ENCODE measurements around the gene ISCA2. TPM values are rescaled to one million over a fixed set of nuclear protein-coding genes. Genes with fewer than 3 reads are reported as not detected.

Gene ISCA2
- total and polyA plus RNA-seq, 9 of the 15 experiments (the other 6 are each of a cell fraction or from before 2014, with no cell fraction given) = 5.0 to 36.7 (median 18.1) TPM

DNA sequence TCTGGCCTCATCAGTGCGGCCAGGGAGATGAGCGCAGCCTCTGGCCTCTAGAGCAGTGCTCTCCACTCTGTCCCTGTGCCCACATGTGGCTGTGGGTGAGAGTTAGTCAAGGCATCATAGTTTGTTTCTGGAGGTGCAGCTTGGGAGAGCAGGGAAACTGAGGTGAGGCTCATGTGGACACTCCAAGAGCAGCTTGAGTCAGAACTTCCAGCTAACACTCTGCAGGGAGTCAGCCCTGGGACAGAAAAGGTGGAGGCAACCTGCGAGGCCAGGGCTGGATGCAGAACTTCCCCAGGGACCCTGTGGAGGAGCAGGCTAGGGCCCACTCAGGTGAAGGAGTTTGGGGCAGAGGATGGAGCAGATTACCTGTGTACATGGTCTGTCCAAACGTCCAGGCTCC, 10.8 kb downstream of the ISCA2 start:
- H2AFZ ChIP-seq (ENCODE audit: low read depth, low read length) = no peak overlapping the region
- peaks cover 0 to 33% of the 10 kb centered on the region in 2 experiments; a peak in 2 of 5 replicates for H3K27me3 ChIP-seq (ENCODE audit: control insufficient read depth in 2 of 2, insufficient read depth in 2 of 2, low read length in 2 of 2)
- no peaks in the 10 kb centered on the region; the same call in 1 of the 2 replicates for H4K20me1 ChIP-seq (replicated peaks; ENCODE audit: control insufficient read depth, insufficient read depth, low read length)
- DNase-seq (ENCODE audit: extremely low read depth in 1 of 4, low spot score in 3 of 4) (no peak), ATAC-seq (no peak), FAIRE-seq (no peak)
- H3K4me2 ChIP-seq (ENCODE audit: insufficient read depth, low read length) = no peak overlapping the region
- H3K79me2 ChIP-seq (ENCODE audit: control insufficient read depth, insufficient read depth, low read length) = no peaks in the 10 kb centered on the region
- no peak overlapping the region for H3K4me3 ChIP-seq
- no TSS peak for BruUV-seq (replicated peaks)
- no peak overlapping the region for H3K27ac ChIP-seq (ENCODE audit: extremely low read depth, low read depth, low read length)
- no peak overlapping the region for H3K9ac ChIP-seq (ENCODE audit: insufficient read depth in 1 of 2, low read depth in 2 of 2, low read length in 2 of 2)
- H3K36me3 ChIP-seq (ENCODE audit: control insufficient read depth, insufficient read depth, low read length) = no peaks in the 10 kb centered on the region
- H3K9me1 ChIP-seq (ENCODE audit: control insufficient read depth, insufficient read depth, low read length) = no peaks in the 10 kb centered on the region
- intact Hi-C loops (cut with micrococcal nuclease) (loop anchor here (5.0 kb wide), 1 partner anchor 298 kb away; no protein-coding TSS in a partner anchor), in situ Hi-C loops (cut with MboI) (no loop called here)
- WGBS (ENCODE audit: insufficient coverage, low coverage, missing lambda C conversion rate) = 5% methylated on average over 4 of the region's 4 CpGs
- no peaks in the 10 kb centered on the region for H3K9me3 ChIP-seq (replicated peaks; ENCODE audit: control insufficient read depth, insufficient read depth, low read depth, low read length)
- peaks cover 0 to 7% of the 10 kb centered on the region in 2 experiments; a peak in 1 of 5 replicates for H3K4me1 ChIP-seq (replicated peaks in 1 of 2; ENCODE audit: control insufficient read depth in 2 of 2, insufficient read depth in 2 of 2, low read length in 2 of 2)
- CTCF ChIA-PET (ENCODE audit: low intra/inter-chr PET ratio) = no interaction called here
- POLR2A ChIA-PET = no interaction called here
- no peak for TF ChIP-seq CHD1 (IDR thresholded peaks at IDR 0.05; ENCODE audit: low read length)
- TF ChIP-seq RBM17 (IDR thresholded peaks at IDR 0.05; ENCODE audit: borderline replicate concordance, low read depth, low read length) = no peak
- TF ChIP-seq JUND (IDR thresholded peaks at IDR 0.05; ENCODE audit: borderline replicate concordance, low read depth, low read length) = no peak
- TF ChIP-seq JUND (tag; IDR thresholded peaks at IDR 0.05; ENCODE audit: borderline replicate concordance, low read depth, low read length) = no peak
- no peak for TF ChIP-seq POLR2H (tag; IDR thresholded peaks at IDR 0.05; ENCODE audit: low read depth)
- no peak for TF ChIP-seq ZFP30 (CRISPR knock-in tag; IDR thresholded peaks at IDR 0.05; ENCODE audit: borderline replicate concordance)
- TF ChIP-seq, protein P1, sequence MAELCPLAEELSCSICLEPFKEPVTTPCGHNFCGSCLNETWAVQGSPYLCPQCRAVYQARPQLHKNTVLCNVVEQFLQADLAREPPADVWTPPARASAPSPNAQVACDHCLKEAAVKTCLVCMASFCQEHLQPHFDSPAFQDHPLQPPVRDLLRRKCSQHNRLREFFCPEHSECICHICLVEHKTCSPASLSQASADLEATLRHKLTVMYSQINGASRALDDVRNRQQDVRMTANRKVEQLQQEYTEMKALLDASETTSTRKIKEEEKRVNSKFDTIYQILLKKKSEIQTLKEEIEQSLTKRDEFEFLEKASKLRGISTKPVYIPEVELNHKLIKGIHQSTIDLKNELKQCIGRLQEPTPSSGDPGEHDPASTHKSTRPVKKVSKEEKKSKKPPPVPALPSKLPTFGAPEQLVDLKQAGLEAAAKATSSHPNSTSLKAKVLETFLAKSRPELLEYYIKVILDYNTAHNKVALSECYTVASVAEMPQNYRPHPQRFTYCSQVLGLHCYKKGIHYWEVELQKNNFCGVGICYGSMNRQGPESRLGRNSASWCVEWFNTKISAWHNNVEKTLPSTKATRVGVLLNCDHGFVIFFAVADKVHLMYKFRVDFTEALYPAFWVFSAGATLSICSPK (IDR thresholded peaks at IDR 0.05; ENCODE audit: borderline replicate concordance) = no peak
- TF ChIP-seq ZSCAN32 (CRISPR knock-in tag; IDR thresholded peaks at IDR 0.05) = no peak
- no peak for TF ChIP-seq ARID2 (IDR thresholded peaks at IDR 0.05)
- TF ChIP-seq HOXB6 (CRISPR knock-in tag; IDR thresholded peaks at IDR 0.05; ENCODE audit: borderline replicate concordance) = no peak
- TF ChIP-seq, protein P2, sequence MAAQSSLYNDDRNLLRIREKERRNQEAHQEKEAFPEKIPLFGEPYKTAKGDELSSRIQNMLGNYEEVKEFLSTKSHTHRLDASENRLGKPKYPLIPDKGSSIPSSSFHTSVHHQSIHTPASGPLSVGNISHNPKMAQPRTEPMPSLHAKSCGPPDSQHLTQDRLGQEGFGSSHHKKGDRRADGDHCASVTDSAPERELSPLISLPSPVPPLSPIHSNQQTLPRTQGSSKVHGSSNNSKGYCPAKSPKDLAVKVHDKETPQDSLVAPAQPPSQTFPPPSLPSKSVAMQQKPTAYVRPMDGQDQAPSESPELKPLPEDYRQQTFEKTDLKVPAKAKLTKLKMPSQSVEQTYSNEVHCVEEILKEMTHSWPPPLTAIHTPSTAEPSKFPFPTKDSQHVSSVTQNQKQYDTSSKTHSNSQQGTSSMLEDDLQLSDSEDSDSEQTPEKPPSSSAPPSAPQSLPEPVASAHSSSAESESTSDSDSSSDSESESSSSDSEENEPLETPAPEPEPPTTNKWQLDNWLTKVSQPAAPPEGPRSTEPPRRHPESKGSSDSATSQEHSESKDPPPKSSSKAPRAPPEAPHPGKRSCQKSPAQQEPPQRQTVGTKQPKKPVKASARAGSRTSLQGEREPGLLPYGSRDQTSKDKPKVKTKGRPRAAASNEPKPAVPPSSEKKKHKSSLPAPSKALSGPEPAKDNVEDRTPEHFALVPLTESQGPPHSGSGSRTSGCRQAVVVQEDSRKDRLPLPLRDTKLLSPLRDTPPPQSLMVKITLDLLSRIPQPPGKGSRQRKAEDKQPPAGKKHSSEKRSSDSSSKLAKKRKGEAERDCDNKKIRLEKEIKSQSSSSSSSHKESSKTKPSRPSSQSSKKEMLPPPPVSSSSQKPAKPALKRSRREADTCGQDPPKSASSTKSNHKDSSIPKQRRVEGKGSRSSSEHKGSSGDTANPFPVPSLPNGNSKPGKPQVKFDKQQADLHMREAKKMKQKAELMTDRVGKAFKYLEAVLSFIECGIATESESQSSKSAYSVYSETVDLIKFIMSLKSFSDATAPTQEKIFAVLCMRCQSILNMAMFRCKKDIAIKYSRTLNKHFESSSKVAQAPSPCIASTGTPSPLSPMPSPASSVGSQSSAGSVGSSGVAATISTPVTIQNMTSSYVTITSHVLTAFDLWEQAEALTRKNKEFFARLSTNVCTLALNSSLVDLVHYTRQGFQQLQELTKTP (IDR thresholded peaks at IDR 0.05; ENCODE audit: low read depth in 1 of 2, partially characterized antibody in 2 of 2) = no peak
- TF ChIP-seq HNRNPL (IDR thresholded peaks at IDR 0.05; ENCODE audit: low read depth, low read length) = no peak
- TF ChIP-seq THRAP3 (IDR thresholded peaks at IDR 0.05; ENCODE audit: borderline replicate concordance) = no peak
- TF ChIP-seq PHF20 (IDR thresholded peaks at IDR 0.05; ENCODE audit: partially characterized antibody) = no peak
- no peak for TF ChIP-seq SMC3 (conservative IDR thresholded peaks at IDR 0.05; ENCODE audit: insufficient read depth, low read depth, low read length)
- no peak for TF ChIP-seq ZNF133 (CRISPR knock-in tag; IDR thresholded peaks at IDR 0.05)

Data from K562 (cell line).